Stimulated activated CD4-positive, alpha-beta T cell treated with anti-CD3 and anti-CD28 coated beads, Interleukin-15, amount 100 ng/mL, for 1 hour (primary cell): ENCODE results near the gene RHOT2.

Source experiments
- DNase-seq, 2 donors: peaks; one replicate each; pipeline ENCODE4 v3.0.0-alpha.2; 2020; ENCODE audit warnings: low read depth in 1 of 2, low spot score in 1 of 2

The RHOT2 gene

GRCh38 chr16:667780-668518 is at the start of gene RHOT2:
RHOT2 (plus strand) TSS chr16:668132; CDS start chr16:668200, 68 bp downstream.
- DNase-seq = peak; percentile 85 to 94

GRCh38 chr16:619476-620100 is 48.3 kb upstream of the RHOT2 start:
- no peak for DNase-seq

- DNase-seq = no peak
These were observed 47.0 kb upstream of the RHOT2 start for GRCh38 chr16:620700-621525.

- no peak for DNase-seq
These were observed 46.3 kb upstream of the RHOT2 start for GRCh38 chr16:621526-622105.

- DNase-seq = no peak
These were observed 45.0 kb upstream of the RHOT2 start for GRCh38 chr16:622920-623280.

GRCh38 chr16:624526-625070 is 43.3 kb upstream of the RHOT2 start:
- no peak for DNase-seq

- DNase-seq = no peak
These were observed 42.6 kb upstream of the RHOT2 start for GRCh38 chr16:625117-625976.

- no peak for DNase-seq
These were observed 41.8 kb upstream of the RHOT2 start for GRCh38 chr16:625977-626765.

- no peak for DNase-seq
These were observed 41.0 kb upstream of the RHOT2 start for GRCh38 chr16:626787-627453.

- DNase-seq = no peak
These were observed 40.3 kb upstream of the RHOT2 start for GRCh38 chr16:627454-628239.

GRCh38 chr16:628321-629061 is 39.4 kb upstream of the RHOT2 start:
- no peak for DNase-seq

GRCh38 chr16:629185-629832 is 38.6 kb upstream of the RHOT2 start:
- no peak for DNase-seq

- DNase-seq = no peak
These were observed 38.1 kb upstream of the RHOT2 start for GRCh38 chr16:629833-630248.

- DNase-seq = no peak
These were observed 37.6 kb upstream of the RHOT2 start for GRCh38 chr16:630249-630814.

- DNase-seq = no peak
These were observed 37.0 kb upstream of the RHOT2 start, which contains the start of gene WFIKKN1 for GRCh38 chr16:630815-631405. WFIKKN1 (plus strand) TSS chr16:630985; CDS start chr16:631254, 269 bp downstream.

- DNase-seq = no peak
These were observed 36.0 kb upstream of the RHOT2 start for GRCh38 chr16:631808-632358.
